Calu3 (cell line): ENCODE data around the gene MON1A. TPM values are rescaled to one million over a fixed set of nuclear protein-coding genes. Genes with fewer than 3 reads are reported as not detected.
A peak's percentile ranks its signal among the peaks of the same experiment; 100 is the strongest.
"Not testable (repeated sequence)": the region's sequence is repeated elsewhere in the genome, so short reads cannot be mapped to it uniquely, and the experiment has no call there.

Experiments
- BruUV-seq: library from RNA; stranded (reverse); fragments of 400-500 nt; replicated peaks from 2 replicates; lab custom pipeline; 2021; lab: Mats Ljungman, UMichigan
- CTCF ChIA-PET: fragments of 300-600 bp; sonication (Branson Sonifier 250); formaldehyde crosslinking; loops from one replicate; lab custom pipeline; 2022; ENCODE audit warnings: antibody characterized with exemption; lab: Charles Lee
- DNase-seq: peaks from one replicate; pipeline ENCODE4 v3.0.0; 2022
- H3K27ac Mint-ChIP-seq: one replicate; pipeline ENCODE4 v1.8.0; 2022; ENCODE audit warnings: mixed read lengths; ENCODE audit not compliant: unreplicated experiment
- H3K27me3 Mint-ChIP-seq: one replicate; pipeline ENCODE4 v1.8.0; 2022; ENCODE audit warnings: mixed read lengths; ENCODE audit not compliant: unreplicated experiment
- H3K36me3 Mint-ChIP-seq: one replicate; pipeline ENCODE4 v1.8.0; 2022; ENCODE audit warnings: mild to moderate bottlenecking, moderate library complexity, mixed read lengths; ENCODE audit not compliant: insufficient read depth, unreplicated experiment
- H3K4me1 Mint-ChIP-seq: one replicate; pipeline ENCODE4 v1.8.0; 2022; ENCODE audit warnings: mild to moderate bottlenecking, low read depth, mixed read lengths; ENCODE audit not compliant: unreplicated experiment
- H3K4me3 Mint-ChIP-seq: one replicate; pipeline ENCODE4 v1.8.0; 2022; ENCODE audit warnings: mild to moderate bottlenecking, low read depth, moderate library complexity, mixed read lengths; ENCODE audit not compliant: unreplicated experiment
- H3K9me3 Mint-ChIP-seq: one replicate; pipeline ENCODE4 v1.8.0; 2022; ENCODE audit warnings: low read depth, mixed read lengths; ENCODE audit not compliant: unreplicated experiment
- CTCF ChIP-seq: fragments of 200-600 bp; IDR thresholded peaks from one replicate; pipeline ENCODE4 v1.8.0; 2022; ENCODE audit warnings: antibody characterized with exemption; ENCODE audit not compliant: unreplicated experiment
- intact Hi-C: fragments of 100-400 bp; cut with micrococcal nuclease; formaldehyde crosslinking; loops from one replicate; pipeline ENCODE4 v1.10.0; 2022; ENCODE audit not compliant: unreplicated experiment
- total RNA-seq: library from RNA; stranded (reverse); gene quantifications from 2 replicates; pipeline ENCODE4 v1.2.3, GENCODE V29; 2022

Gene MON1A
- total RNA-seq, 1 experiment from 2014 or later, result 8.4 TPM

DNA sequence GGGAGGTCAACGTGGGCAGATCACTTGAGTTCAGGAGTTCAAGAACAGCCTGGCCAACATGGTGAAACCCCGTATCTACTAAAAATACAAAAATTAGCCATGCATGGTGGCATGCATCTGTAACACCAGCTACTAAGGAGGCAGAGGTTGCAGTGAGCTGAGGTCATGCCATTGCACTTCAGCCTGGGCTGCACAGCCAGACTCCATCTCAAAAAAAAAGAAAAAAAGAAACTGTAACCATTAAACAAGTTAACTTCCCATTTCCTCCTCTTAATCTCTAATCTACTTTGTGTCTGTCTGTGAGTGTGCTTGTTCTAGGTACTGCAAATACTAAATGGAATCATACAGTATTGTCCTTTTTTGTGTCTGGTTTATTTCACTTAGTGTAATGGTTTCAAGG, 13.0 kb upstream of the MON1A start:
- intact Hi-C loops, result no loop called here
- peaks cover 8% of the 10 kb centered on the region for H3K4me1 Mint-ChIP-seq
- DNase-seq, result no peak
- BruUV-seq, result no TSS peak
- no peak overlapping the region for H3K27ac Mint-ChIP-seq
- CTCF ChIA-PET, result no interaction called here
- H3K27me3 Mint-ChIP-seq, result no peaks in the 10 kb centered on the region
- TF ChIP-seq CTCF, result no peak
- H3K36me3 Mint-ChIP-seq, result peaks cover 34% of the 10 kb centered on the region
- no peaks in the 10 kb centered on the region for H3K9me3 Mint-ChIP-seq
- no peak overlapping the region for H3K4me3 Mint-ChIP-seq

- TF ChIP-seq CTCF, result no peak
- no peaks in the 10 kb centered on the region for H3K27me3 Mint-ChIP-seq
- CTCF ChIA-PET, result interaction anchor here (0.7 to 2.6 kb wide), 7 partner anchors 8 to 127 kb away, joined by 3 to 10 read pairs (median 4); partner anchors contain the start of gene MON1A
- H3K36me3 Mint-ChIP-seq, result peaks cover 28% of the 10 kb centered on the region
- DNase-seq, result no peak
- peaks cover 8% of the 10 kb centered on the region for H3K4me1 Mint-ChIP-seq
- intact Hi-C loops, result no loop called here
- TSS peak; percentile 83 for BruUV-seq
- H3K27ac Mint-ChIP-seq, result peak overlapping the region; percentile 87
- H3K9me3 Mint-ChIP-seq, result no peaks in the 10 kb centered on the region
- H3K4me3 Mint-ChIP-seq, result peak overlapping the region; percentile 100
Observed at GRCh38 chr3:49940667-49941249, 11.1 kb upstream of the MON1A start.

GRCh38 chr3:49939858-49940666, 10.5 kb upstream of the MON1A start, which contains the start of gene RBM6:
TSS of gene RBM6 (plus strand) at chr3:49940150. CDS start at chr3:49962642, 22,492 bp downstream.
- BruUV-seq, result TSS peak; percentile 72
- no peak for TF ChIP-seq CTCF
- CTCF ChIA-PET, result interaction anchor here (0.7 to 2.6 kb wide), 7 partner anchors 9 to 127 kb away, joined by 3 to 10 read pairs (median 4); partner anchors contain the start of gene MON1A
- Mint-ChIP-seq H3K27ac (peak within 1 kb of the TSS; percentile 87), H3K9me3 (no peaks in the 10 kb centered on the region), H3K27me3 (no peaks in the 10 kb centered on the region), H3K4me1 (peaks cover 8% of the 10 kb centered on the region), H3K4me3 (peak within 1 kb of the TSS; percentile 100), H3K36me3 (peaks cover 28% of the 10 kb centered on the region)
- intact Hi-C loops, result no loop called here
- DNase-seq, result peak; percentile 96

- DNase-seq, result no peak
- Mint-ChIP-seq H3K27ac (no peak overlapping the region), H3K4me1 (no peaks in the 10 kb centered on the region), H3K9me3 (no peaks in the 10 kb centered on the region), H3K36me3 (peaks cover 18% of the 10 kb centered on the region), H3K27me3 (no peaks in the 10 kb centered on the region), H3K4me3 (no peak overlapping the region)
- CTCF ChIA-PET, result no interaction called here
- intact Hi-C loops, result no loop called here
- no peak for TF ChIP-seq CTCF
- no TSS peak for BruUV-seq
Observed at GRCh38 chr3:49937090-49937489, 7.5 kb upstream of the MON1A start.

DNA sequence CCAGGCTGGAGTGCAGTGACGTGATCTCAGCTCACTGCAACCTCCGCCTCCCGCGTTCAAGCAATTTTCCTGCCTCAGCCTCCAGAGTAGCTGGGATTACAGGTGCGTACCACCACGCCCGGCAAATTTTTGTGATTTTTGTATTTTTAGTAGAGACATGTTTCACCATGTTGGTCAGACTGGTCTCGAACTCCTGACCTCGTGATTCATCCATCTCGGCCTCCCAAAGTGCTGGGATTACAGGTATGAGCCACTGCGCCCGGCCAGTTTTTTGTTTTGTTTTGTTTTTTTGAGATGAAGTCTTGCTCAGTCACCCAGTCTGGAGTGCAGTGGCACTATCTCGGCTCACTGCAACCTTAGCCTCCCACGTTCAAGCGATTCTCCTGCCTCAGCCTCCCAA, 2.7 kb upstream of the MON1A start:
- H3K36me3 Mint-ChIP-seq, CTCF ChIA-PET, H3K9me3 Mint-ChIP-seq, H3K27ac Mint-ChIP-seq, DNase-seq, H3K4me3 Mint-ChIP-seq, H3K27me3 Mint-ChIP-seq, intact Hi-C loops, H3K4me1 Mint-ChIP-seq, BruUV-seq: not testable (repeated sequence)
